Stimulated activated naive CD4-positive, alpha-beta T cell treated with Interleukin-2 at 50 U/mL for 16 hours (primary cell): ENCODE results near the gene RNF32.
"Not testable (repeated sequence)": the region's sequence is repeated elsewhere in the genome, so short reads cannot be mapped to it uniquely, and the experiment has no call there.

ENCODE experiments used
- DNase-seq: peaks from one replicate; lab custom pipeline; 2025; lab: John Stamatoyannopoulos, UW

The RNF32 gene

DNA sequence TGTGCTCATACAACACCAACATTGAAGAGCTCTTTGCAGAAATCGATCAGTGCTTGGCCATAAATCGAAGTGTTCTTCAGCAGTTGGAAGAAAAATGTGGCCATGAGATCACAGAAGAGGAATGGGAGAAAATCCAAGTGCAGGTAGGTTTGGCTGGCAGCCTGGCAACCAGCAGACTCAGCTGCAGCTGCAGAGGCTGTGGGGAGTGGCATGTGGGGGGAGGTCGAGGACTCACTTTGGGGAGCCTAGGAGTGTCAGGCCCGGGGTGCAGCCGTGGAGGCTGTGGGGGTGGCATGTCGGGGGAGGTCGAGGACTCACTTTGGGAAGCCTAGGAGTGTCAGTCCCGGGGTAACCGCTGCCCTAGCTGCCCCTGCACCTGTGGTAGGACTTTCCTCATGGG, 35.1 kb downstream of the RNF32 start:
- DNase-seq, result no peak

DNA sequence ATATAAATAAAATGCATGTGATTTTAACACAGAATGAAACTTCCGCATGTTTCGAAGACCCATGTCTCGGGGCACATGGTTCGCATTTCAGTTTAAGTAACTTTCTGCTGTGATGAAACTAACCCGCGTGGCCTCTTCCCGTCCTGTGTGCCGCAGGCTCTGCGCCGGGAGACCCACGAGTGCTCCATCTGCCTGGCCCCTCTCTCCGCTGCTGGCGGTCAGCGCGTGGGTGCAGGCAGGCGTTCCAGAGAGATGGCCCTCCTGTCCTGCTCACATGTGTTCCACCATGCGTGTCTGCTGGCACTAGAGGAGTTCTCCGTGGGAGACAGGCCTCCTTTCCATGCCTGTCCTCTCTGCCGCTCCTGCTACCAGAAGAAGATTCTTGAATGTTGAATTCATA, 35.7 kb downstream of the RNF32 start:
- no peak for DNase-seq

DNA sequence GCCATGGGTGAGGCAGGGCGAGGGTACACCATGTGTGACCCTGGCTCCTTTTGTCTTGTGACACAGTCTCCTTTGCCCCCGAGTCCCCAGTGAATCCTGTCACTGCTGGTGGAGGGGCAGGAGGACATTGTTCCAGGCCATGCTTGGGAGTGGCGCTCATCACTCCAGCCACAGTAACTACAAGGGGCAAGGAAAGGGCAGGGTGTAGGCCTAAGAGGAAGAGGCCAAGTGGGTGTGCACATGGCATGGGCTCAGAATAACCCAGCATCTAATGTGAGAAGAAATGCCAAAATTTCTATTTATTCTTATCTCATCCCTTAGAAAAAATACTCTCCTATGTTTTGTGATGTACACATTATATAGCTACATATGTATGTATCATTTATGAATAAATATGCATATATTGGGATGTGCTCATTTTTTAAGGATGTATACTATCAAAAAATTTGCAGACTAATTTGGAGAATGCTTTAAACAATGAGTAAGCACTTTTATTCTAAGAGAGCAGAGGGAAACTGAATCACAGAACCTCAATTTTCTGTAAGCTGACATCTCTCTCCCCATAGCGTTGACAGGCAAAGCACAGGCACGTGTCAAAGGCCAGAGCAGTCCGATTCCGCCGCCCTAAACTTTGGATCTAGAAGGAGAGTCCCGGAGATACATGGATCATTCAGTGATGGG, 36.9 kb downstream of the RNF32 start:
- DNase-seq, result no peak

DNA sequence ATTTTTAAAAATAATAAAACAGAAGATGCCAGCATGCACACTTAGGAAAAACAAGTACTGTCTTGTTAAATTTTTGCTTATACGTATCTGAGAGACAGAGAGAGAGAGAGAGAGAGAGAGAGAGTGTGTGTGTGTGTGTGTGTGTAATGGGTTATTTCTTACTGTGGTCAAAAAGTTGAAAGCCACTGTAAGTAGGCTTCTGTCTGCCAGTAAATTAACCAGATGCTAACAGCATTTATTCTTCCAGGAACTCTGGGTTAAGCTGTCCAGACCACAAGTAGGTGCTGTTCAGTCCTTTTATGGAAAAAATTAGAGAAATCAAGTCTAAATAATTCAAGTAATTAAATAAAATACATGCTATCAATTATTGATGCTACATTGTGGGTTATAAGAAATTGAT, 39.7 kb downstream of the RNF32 start:
- no peak for DNase-seq

DNA sequence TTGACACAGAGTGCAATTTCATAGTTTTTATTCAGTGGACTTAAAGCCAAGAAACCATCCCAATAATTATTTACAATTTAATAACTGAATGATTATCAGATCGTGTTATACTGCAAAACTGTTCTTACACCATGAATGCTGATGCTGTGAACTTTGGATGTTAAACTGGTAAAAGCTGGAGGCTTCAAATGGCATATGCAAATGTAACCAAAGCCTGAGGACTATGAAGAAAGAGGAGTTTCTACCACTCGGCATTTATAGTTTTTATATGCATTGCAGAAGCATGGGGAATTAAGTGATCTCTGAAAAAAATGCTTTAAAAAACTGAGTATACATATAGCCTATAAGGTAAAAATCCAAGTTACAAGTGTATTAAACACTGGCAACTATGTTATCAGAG, 42.4 kb downstream of the RNF32 start:
- DNase-seq, result no peak

DNA sequence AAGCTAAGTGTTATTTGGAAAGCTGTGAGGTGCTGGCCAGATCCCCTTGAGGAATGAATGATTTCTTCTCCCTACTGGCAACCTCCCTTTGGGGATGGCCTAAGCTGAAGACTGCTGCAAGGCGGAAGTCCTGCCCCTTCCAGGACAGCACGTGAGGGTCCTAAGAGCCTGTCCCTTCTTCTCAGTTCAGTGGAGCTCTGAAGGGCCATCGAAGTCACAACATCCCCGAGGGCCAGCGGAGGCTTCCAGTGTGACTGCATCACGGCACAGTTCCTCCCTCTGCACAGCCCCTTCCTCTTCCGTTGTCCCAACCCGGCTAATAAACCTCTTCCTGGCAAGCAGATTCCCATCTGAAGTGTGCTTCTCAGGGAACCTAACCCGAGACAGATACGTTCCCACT, 43.7 kb downstream of the RNF32 start:
- no peak for DNase-seq

DNA sequence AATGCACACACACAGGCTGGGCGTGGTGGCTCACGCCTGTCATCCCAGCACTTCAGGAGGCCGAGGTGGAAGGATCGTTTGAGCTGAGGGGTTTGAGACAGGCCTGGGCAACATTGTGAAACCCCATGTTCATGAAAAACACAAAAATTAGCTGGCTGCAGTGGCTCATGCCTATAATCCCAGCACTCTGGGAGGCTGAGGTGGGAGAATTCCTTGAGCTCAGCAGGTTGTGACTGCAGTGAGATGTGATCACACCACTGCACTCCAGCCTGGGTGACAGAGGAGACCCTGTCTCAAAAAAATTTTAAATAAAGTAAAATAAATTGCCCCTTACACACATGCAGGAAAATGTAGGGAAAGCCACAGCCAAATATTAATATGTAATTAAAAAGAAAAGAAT, 44.1 kb downstream of the RNF32 start:
- no peak for DNase-seq

DNA sequence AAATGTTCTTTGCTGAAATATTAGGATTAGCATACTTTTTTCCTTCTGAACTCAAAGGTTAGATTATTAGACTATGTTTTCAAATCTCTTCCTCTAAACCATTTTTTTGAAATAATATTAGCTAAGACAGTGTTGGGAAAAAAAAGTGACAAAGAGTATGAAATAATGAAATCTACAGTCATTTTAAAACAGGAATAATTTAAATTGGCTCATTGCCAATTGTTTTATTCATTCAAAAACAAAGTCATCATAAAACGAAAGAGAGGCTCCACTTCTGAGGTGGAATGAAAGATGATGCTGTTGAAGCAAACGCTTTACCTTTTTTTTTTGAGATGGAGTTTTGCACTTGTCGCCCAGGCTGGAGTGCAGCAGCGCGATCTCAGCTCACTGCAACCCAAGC, 51.2 kb downstream of the RNF32 start:
- DNase-seq, result no peak

DNA sequence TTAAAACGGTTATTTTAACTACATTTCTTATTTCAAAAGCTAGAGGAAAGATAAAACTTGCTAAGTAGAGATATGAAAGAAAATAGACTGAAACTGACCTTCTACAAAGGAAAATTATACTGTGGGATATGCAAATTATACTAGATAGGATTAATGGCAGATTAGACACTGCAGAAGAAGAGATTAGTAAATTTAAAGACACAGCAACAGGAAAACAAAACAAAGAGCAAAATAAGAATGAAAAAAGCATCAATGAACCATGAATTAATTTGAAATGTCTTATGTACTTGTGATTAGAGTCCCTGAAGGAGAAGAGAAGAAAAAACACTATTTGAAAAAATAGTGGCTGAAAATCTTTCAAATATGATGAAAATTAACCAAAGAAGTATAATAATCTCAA, 52.3 kb downstream of the RNF32 start:
- no peak for DNase-seq

DNA sequence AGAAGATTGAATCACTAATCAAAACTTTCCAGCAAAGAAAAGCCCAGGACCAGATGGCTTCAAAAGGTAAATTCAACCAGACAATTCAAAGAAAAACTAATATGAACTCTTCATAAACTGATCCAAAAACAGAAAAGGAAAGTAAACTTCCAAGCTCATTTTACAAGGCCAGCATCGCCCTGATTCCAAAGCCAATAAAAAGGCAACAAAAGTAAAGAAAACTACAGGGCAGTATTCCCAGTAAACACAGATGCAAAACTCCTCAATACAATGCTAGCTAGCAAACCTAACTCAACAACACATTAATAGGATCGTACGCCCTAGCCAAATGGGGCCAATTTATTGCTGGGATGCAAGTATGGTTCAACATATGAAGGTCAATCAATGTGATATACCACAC, 53.1 kb downstream of the RNF32 start:
- DNase-seq, result no peak

DNA sequence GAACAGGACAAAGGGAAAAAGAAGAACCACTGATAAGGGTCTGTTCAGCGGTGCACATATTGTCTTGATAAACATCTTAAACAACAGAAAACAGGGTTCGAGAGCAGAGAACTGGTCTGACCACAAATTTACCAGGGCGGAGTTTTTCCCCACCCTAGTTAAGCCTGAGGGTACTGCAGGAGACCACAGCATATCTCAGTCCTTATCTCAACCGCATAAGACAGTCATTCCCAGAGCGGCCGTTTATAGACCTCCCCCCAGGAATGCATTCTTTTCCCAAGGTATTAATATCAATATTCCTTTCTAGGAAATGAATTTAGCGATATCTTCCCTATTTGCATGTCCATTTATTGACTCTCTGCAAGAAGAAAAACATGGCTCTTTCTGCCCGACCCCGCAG, 56.7 kb downstream of the RNF32 start:
- not testable (repeated sequence) for DNase-seq

DNA sequence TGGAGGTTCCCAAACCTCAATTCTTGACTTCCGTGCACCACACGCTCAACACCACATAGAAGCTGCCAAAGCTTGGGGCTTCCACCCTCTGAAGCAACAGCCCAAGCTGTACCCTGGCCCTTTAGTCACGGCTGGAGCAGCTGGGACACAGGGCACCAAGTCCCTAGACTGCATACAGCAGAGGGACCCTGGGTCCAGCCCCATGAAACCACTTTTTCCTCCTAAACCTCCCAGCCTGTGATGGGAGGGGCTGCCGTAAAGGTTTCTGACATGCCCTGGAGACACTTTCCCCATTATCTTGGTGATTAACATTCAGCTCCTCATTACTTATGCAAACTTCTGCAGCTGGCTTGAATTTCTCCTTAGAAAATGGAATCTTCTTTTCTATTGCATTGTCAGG, 57.9 kb downstream of the RNF32 start:
- not testable (repeated sequence) for DNase-seq

DNA sequence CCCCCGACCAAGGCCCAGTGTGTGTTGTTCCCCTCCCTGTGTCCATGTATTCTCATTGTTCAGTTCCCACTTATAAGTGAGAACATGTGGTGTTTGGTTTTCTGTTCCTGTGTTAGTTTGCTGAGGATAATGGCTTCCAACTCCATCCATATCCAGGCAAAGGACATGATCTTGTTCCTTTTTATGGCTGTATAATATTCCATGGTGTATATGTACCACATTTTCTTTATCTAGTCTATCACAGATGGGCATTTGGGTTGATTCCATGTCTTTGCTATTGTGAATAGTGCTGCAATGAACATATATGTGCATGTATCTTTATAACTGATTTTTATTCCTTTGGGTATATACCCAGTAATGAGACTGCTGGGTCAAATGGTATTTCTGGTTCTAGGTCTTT, 61.2 kb downstream of the RNF32 start:
- DNase-seq, result not testable (repeated sequence)

DNA sequence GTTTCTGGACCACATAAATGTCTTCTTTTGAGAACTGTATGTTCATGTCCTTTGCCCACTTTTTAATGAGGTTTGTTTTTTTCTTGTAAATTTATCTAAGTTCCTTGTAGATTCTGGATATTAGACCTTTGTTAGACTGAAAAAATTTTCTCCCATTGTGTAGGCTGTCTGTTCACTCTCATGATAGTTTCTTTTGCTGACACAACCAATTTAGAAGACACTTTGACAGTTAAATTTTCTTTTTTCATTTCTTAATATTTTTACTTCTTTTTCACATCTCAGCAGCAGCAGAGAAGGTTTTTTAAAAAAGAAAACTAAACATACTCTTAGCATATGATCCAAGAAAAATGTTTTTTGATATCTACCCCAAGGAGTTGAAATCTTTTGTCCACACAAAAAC, 61.8 kb downstream of the RNF32 start:
- no peak for DNase-seq

DNA sequence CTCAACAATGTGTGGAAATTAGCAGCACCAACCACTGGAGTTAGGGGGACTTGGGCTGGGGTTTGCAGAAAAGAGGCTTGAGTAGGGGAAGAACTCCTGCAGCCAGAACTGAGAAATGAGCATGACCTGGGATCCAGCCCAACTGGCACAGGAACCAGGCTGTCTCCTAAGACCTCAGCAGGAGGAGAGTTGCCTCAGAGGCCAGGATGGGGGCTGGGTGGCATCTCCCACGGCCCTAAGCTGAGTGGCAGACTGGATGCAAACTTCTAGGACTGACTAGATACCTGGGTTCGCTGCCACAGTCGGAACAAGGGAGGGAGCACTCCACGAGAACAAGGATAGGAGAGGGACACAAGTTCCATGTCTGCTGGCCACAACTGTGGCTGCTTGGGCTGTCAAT, 62.6 kb downstream of the RNF32 start:
- DNase-seq, result no peak

DNA sequence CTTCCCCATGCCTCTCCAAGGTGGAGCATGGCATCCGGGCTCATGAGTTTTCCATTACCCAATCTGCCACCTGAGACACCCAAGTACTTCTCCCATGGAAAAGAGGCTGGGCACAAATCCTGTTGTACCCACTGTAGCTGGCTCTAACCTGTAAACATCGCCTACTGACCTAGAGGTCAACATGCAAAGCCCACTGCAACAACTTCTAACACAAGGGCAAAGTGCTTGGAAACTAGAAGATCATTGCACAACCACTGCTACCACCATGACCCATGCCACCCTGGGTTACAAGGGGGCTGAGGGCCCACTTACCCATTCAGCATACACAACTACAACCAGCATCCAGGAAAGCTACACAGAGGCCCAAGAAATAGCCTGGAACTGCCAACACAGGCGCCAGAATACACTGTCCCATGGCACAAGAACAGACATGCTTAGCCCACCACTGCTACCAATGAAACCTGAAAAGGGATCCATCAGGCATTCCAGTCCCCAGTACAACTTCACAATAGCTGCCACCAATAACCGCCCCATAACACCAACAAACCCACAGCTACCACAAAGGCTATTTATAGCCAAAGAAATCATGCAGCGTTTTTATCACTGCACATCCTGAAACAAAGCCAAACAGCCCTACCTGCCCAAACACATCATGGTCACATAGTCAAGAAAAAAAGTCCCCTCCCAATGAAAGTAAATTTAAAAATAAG, 63.4 kb downstream of the RNF32 start:
- no peak for DNase-seq

DNA sequence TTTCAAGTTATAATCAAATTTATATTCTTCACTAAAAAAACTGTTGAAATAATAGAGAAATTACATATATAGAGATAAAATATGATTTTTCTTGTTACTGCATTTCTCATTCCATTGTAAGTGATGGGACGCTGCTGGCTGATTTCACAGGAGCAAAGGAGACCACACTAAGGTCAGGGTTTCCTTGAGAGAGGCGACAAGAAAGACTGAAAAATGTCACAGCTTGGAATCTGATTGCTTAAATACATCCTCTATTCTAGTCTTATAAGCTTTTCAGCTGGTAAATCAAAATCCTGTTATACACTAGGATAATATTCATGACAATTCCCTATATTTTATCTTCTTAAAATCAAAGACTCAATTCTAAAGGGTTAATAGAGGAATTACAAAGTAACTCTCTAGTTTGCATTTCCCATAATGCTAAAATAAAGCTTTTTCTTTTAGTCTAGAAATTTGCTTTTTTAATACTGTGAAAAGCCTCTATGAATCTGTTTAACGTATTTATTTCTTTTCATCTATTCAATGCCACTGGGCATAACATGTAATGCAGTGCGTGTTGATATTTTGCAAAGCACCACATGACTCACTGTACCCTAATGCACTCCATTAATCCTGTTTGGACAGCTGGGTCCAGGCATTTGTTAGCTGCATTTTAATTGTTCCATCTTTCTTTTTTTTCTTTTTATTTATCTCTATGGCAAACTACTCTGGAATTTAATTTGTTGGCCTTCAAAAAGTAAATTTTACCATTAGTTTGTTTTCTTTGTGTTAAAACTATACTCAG, 81.7 kb downstream of the RNF32 start:
- no peak for DNase-seq

DNA sequence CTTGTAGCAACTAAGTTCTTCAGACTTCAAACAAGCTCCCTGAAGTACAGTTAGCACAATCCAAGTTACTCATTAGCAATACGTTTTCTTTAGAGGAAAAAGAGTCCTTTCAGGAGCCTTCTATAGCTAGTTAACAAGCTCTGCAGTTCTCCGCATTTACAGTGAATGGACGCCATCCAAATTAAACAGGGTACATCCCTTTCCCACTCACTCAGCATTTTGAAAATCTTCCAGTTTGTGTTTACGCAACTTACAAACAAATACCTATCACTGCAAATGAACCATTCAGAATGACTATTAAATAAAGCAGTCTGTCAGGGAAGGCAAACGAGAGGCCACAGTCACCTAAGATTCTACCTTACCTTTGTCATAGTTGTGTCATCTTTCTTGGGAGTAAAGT, 84.5 kb downstream of the RNF32 start:
- DNase-seq, result no peak

DNA sequence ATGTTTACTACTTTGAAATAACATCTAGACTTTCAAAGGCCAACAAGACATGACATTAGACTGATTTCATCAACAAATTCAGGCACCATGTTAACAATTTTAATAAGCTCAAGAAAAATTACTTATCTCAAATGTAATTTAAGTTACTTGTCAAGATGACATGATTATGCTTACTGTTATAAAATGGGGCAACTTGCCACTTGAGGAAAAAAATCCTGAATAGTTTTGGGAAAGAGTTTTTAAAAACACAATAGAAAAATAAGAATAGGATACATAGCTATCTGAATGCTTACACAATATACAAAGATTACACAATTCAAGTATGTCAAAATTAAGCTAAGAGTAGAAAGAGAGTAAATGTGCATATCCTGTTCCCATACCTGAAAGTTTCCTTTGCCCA, 85.4 kb downstream of the RNF32 start:
- no peak for DNase-seq
